Activated naive CD4-positive, alpha-beta T cell treated with anti-CD3 and anti-CD28 coated beads, Interleukin-2, amount 50 U/mL, for 16 hours (primary cell): ENCODE measurements around the gene RPTOR.

Source experiments
- DNase-seq: peaks from one replicate; pipeline ENCODE4 v3.0.0-alpha.2; 2020

RPTOR gene

DNA sequence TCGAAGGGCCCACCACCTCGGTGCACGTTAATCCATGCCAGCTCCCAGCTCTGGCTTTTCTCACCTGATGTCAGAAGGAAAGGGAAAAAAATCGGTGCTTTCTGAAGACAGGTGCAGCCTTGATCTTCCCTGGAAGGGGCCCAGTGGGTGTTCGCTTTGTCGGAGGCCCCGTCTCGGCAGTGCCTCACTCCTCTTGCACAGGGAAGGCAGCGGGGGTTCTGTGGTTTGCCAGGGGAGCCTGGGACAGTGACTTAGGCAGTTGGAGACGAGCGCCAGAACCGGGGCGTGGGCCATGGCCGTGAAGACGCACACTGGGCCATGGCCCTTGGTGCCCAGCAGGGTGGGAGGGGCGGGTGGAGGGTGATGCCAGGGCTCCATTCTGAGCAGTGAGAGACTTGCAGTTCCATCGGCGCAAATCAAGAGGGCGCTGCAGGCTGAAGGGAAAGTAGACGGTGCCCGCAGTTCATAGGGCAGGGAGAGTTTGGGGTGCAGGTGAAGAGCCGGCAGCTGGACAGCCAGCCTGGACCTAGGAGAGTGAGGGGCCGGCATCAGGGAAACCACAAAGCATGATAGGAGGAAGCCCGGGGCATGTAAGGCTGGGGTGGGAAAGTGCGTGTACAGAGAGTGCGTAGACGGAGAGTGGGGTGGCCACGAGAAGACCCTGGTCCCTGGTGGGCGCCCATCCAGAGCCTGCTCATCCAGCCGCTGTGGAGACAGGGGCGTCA, 345.7 kb downstream of the RPTOR start:
- DNase-seq = no peak

DNA sequence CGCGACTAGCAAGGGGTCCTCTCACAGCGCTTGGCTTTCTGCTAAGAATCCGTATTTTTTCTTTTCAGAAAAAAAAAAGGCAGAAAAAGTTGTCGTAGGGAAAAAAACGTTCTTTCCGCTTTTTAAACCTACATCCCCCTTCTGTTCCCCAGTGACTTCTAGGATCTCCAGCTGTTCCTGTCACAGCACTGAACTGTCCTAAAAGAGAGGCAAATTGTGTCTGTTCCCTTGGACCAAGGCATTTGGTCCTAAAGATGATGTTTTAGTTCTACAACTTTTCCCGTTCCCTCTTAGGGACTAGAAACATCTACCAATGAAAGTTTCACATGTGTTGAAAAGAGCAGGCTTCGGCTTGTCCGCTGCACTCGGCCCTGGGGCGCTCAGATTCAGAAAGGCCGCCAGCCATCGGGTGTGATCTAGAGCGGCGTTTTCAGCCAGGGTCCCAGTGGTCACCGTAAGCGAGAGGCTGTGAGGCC, 346.3 kb downstream of the RPTOR start:
- DNase-seq = no peak

DNA sequence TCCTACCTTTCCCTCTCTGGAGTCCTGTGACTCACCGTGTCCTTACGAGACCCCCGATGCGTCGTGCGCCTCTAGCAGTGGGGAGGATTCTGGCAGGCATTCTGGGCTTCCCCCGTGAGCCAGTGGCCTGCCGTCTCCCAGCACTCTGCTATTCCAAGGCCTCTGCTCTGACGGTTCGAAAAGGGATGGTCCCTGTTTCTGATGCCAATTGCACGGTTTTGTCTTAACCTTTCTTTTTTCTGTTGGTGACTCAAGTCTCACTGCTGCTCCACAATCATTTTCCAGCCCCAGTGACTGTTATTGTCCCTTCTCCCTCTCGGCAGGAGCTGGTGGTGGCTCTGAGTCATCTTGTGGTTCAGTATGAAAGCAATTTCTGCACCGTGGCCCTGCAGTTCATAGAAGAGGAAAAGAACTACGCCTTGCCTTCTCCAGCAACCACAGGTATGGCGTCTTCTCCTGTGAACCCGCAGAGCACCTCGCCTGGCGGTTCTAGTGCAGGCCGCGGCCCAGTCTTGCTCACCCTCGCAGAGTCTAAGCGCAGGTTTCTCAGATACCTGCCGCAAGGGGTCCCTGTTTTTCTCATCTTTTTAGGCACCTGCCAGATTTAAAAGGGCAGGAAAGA, 346.9 kb downstream of the RPTOR start:
- DNase-seq = peak; percentile 77

- DNase-seq = peak; percentile 92
Observed at GRCh38 chr17:80892019-80892855, 347.6 kb downstream of the RPTOR start.

DNA sequence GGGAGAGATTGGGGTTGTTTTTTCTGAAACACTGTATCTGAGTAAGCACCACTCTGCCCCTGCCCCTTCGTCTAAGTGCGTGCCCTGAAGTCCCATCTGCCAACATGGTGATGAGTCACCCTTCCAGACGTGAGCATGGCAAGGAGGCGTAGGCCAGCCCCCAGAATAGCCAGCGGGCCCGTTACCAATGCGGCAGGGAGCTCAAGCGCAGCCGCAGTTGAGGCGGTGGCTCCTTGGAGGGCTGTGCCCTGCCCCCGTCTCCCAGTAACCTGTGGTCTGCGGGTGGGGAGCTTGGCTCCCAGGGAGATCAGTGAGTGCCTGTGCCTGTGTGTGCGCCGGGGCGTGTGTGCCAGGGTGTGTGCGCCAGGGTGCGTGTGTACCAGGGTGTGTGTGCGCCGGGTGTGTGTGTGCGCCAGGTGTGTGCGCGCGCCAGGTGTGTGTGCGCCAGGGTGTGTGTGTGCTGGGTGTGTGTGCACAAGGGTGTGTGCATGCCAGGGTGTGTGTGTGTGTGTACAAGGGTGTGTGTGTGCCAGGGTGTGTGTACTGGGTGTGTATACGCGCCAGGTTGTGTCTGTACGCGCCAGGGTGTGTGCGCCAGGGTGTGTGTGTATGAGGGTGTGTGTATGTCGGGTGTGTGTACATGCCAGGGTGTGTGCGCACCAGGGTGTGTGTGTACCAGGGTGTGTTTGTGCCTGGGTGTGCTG, 348.4 kb downstream of the RPTOR start:
- peak; percentile 51 for DNase-seq

- DNase-seq = no peak
Observed at GRCh38 chr17:80893604-80894438, 349.2 kb downstream of the RPTOR start.

GRCh38 chr17:80894439-80894721, 349.7 kb downstream of the RPTOR start:
- no peak for DNase-seq

DNA sequence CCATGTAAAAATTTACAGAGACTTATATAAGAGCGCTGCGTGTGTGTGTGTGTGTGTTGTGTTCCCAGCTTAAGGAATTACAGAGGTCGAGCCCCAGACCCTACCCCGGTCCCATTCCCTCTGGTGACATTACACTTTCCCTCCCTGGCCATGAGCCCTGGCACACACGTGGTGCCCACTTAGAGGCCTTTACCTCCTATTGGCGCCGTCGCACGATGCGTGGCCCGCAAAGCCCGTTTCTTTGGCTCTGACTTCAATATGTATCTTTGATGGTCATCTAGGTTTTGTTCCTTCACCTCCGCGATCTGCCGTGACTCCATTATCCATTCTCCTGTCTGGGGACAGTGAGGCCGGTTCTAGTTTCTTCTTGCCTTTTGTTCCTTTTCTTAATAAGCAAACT, 350.1 kb downstream of the RPTOR start:
- no peak for DNase-seq

DNA sequence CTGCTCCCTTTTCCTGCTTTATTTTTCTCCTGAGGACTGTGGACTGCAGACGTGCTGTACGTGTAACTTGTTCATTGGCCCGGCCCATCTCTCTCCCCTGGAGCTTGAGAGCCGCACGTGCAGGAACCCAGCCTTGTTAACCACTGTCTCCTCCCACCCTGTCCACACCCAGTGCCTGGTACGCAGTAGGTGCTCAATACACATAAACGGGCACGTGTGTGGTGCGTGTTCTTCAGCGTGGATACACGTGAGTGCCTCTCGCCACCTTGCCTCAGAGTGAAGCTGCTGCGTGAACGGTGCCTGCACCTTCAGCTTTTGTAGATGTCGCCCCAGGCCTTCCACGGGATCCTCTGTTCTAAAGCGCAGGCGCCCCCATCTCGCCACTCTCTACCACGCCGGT, 350.7 kb downstream of the RPTOR start:
- no peak for DNase-seq

DNA sequence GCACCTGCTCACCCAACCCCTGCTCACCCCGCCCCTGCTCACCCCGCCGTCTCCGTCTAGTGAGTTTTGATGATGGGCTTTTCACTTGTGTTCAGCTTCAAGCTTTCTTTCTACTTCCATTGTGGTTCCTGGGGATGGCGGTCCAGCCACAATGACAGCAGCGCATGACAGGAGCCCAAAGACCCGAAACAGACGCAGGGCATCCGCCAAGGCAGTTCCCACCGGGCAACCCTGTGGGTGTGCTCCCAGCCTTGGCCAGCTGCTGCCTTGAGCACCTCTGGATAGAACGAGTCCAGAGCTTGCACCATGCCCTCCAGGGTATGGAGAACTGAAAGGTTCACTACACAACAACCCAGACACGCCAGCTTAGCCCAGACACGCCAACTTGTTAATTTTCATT, 354.1 kb downstream of the RPTOR start:
- no peak for DNase-seq

DNA sequence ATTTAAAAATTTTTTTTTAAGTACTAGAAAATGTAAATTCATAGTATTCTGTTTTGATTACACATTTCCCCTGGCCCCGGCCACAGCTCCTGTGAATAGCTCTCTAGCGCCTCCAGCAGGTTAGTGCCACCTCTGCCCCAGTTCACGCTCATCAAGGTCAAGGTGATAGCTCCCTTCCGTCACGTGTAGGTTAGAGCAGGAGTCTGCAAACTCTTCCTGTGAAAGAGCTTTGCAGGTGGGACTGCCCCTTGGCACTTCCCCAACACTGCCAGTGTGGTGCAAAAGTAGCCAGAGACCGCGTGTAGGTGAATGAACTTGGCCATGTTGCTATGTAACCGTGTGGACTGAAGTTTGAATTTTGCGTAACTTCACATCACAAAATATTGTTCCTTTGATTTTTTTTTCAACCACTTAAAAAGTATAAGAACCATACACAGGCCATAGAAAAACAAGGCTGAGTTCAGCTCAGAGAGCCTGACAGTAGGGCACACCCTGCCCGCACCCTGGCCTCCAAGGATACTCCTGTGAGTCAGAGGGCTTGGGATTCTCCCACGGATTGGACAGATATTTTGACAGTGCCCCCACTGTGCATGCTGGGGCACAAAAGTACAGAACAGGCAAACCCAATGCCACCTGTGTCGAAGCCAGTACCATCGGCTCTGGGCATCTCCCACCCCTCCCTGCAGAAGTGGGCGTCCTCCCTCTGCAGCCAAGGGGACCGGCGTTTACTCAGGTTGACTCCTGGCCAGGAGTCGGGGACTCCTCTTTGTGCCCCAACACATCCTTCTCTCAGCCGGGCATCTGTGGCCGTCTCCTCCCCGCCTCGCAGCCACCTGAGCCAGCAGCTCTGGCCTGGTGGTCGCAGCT, 355.0 kb downstream of the RPTOR start:
- DNase-seq = peak; percentile 85

DNA sequence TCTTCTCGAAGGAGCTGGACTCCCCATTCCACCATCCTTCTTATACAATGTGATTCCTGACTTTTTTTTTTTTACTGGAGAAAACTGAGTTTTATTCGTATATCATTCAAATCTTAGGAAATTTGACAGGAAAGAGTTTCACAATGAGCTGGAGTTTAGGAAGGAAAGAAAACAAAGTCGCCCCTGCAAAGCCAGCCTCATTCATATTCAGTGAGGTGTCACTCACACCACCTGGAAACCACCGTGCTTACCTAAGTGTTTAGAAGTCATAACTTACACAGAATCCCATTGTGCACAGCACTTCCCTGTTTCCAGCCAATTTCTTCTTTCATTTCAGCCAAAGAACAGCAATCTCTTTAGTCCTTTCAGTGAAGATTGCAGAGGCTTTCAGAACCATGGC, 356.7 kb downstream of the RPTOR start:
- no peak for DNase-seq

DNA sequence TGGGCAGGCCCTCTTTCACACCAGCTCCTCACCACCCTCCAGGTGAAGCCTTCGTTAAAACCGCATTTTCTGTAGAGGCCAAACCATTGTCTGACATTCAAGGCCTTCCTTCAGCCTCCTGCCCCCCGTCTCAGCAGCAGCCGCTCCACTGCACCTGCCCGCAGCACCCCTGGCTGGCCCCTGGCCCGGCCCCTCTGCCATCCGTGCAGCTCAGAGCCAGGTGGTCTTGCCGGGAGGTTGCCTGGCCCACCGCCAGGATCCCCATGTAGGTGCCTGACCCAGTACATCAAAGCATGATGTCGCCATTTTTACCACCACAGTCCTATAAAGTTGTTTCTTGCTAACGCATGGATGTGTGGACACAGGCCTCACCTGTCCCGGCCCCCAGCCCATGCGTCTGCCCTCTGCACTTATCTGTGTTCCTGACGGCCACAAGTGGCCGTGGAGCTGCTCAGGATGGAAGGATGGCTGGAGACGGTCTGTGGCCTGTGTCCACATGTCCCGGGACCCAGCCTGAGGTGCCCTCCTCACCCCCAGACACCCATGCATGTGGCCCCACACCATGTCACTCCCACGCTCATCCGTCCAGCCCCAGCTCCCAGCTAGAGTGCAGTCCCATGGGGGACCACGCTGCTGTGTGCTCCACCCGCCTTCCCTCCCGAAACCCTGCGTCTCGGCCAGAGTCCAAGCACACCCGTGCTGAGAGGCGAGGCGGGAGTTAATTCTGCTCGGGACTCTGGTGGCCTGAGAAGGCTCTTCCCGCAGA, 357.7 kb downstream of the RPTOR start:
- no peak for DNase-seq

DNA sequence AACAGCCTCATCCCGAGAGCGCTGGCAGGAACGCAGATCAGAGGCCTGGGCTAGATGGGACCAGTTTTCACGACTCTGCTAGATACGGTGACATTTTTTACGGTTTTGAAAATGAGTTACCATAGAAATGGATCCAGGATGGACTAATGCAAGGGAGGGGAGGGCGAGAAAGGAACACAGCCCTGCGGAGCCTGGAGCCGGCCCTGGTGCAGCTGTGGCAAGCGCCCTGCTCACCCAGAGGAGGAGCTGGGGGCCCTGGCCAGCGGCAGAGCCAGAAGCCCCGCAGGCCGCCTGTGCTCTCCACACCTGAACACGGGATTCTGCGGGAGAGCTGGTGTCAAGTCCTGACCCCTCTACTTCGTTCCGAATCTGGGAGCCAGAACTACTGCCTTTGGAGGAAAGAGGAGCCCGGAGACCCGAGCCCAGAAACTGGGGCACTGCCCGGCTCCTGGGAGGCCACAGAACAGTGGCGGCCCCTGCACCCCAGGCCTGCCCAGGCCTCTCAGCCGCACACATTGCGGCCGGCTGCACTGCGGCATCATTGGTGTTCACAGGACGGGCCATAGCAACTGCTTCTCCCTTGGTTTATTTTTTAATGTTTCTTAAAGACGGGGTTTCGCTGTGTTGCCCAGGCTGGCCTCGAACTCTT, 358.4 kb downstream of the RPTOR start:
- DNase-seq = no peak

DNA sequence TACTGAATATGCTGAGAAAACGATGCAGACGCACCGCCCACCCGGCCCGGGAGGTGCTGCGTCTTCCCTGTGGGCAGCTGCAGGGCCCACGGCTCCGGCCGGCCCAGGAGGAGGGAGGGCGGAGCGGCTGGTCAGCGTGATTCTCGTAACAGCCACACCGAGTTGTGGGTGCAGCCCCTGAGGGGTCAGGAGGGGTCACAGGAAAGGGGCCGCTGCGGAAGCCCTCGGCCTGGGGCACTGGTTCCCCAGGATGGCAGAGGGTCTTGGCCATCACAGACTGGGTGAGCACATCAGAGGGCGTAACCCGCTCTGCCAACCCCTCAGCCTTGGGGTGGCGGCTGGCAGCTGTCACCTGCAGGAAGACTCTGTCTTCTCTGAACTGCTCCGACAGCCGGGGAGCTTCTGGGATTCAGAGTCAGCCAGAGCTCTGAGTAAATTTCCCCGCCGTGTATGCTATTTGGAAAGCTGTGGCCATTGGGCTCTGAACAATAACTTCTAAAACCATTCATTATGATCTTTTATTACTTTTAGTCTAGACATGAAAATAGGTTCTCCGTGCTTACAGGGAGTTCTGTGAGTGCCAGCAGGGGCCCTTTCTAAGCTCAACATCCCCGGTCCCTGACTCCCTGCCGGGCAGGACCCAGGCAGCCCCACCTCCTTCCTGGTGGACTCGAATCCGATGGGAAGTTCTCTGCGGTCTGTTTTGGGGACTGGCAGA, 359.6 kb downstream of the RPTOR start:
- no peak for DNase-seq

GRCh38 chr17:80905586-80906230, 361.1 kb downstream of the RPTOR start:
- no peak for DNase-seq

DNA sequence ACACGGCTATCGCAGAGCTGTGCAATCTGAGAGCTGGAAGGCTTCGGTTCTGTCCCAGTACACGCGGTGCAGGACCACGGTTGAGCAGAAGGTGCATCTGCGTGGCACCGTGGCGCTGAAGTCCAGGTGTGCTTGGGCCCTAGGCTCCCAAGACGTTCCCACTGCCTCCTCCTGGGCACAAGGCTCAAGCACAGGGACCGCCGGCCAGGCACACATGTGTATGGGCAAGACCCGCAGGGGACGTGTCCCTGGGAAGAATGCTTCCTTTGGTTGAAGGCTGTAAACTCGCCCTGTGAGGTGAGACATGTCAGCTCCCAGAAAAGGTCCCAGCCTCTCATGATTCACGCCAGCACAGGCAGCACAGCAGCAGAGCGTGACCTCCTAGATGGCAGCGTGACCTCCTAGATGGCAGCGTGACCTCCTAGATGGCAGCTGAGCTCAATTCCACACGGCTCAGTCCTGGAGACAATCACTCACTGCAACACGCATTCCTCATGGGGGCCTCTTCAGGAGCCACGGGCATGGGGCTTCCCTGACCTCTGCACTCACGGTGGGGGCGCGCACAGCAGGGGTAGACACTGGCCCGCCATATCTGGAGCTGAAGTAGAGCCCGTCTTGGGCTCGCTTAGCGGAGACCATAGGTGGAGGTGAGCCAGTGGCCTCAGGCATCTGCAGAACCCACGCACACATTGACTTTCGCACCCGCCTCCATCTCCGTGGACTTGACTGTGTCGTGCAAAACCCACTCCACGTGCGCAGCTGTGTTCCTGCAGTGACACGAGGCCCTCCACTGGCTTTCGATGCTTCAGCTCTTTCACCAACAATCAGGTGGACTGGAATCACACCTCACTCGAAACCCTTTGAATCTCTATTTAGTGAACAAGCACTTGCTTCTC, 362.0 kb downstream of the RPTOR start:
- DNase-seq = no peak

DNA sequence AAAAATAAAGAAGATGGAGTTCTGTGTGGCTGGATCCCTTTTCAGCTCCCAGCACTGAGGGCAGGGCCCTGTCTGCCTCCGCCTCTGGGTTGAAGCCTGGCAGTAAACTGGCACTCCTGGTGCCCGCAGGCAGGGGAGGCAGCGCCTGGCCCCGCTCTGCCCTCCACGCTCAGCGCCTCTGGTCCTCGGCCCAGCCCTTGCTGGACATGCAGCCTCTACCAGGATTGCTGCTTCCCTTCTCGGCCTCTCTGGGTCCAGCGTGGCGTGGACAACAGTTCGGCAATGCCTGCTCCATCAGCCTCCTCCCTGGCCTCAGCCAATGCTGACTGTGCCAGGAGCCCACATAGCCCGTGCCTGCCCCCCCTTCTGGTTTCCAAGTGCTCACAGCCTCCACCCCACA, 362.6 kb downstream of the RPTOR start:
- DNase-seq = no peak
